Upper lobe of left lung (tissue), 4 donors: ENCODE measurements around the gene CCDC51.

Source experiments
- EP300 ChIP-seq, 4 donors: sonication (generic); formaldehyde crosslinking; IDR thresholded peaks; one replicate each; pipeline ENCODE4 v1.5.1; 2017; ENCODE audit warnings: antibody characterized with exemption in 4 of 4, control low read depth in 2 of 4
- POLR2A ChIP-seq, 4 donors: fragments of 450-650 bp; IDR thresholded peaks; one replicate each; pipeline ENCODE4 v1.5.1; 2016 to 2017; ENCODE audit warnings: antibody characterized with exemption in 4 of 4, mild to moderate bottlenecking in 2 of 4
- POLR2AphosphoS5 ChIP-seq, 2 donors: sonication (generic); formaldehyde crosslinking; IDR thresholded peaks; one replicate each; pipeline ENCODE4 v1.5.1; 2017; ENCODE audit warnings: antibody characterized with exemption in 2 of 2
- TF ChIP-seq, protein P1 (sequence below), 6 experiments: fragments of 450-650 bp in 4 of 6; fragments of 200-600 bp in 2 of 6; sonication (generic) in 2 of 6; IDR thresholded peaks; one replicate each; pipeline ENCODE4 v1.5.1; 2016 to 2019; ENCODE audit warnings: antibody characterized with exemption in 6 of 6

GRCh38 chr3:48408823-48409281 lies 31.1 kb downstream of the CCDC51 start:
- no peak for TF ChIP-seq EP300 (IDR thresholded peaks at IDR 0.05)
- TF ChIP-seq, protein P1, sequence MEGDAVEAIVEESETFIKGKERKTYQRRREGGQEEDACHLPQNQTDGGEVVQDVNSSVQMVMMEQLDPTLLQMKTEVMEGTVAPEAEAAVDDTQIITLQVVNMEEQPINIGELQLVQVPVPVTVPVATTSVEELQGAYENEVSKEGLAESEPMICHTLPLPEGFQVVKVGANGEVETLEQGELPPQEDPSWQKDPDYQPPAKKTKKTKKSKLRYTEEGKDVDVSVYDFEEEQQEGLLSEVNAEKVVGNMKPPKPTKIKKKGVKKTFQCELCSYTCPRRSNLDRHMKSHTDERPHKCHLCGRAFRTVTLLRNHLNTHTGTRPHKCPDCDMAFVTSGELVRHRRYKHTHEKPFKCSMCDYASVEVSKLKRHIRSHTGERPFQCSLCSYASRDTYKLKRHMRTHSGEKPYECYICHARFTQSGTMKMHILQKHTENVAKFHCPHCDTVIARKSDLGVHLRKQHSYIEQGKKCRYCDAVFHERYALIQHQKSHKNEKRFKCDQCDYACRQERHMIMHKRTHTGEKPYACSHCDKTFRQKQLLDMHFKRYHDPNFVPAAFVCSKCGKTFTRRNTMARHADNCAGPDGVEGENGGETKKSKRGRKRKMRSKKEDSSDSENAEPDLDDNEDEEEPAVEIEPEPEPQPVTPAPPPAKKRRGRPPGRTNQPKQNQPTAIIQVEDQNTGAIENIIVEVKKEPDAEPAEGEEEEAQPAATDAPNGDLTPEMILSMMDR (IDR thresholded peaks at IDR 0.05): no peak
- no peak for TF ChIP-seq POLR2A (IDR thresholded peaks at IDR 0.05)
- no peak for TF ChIP-seq POLR2AphosphoS5 (IDR thresholded peaks at IDR 0.05)
